ENCODE measurements around the gene POLA1.

GRCh38 chrX:24996096-24996709, 302.5 kb downstream of the POLA1 start:
- TF ChIP-seq, protein P1, sequence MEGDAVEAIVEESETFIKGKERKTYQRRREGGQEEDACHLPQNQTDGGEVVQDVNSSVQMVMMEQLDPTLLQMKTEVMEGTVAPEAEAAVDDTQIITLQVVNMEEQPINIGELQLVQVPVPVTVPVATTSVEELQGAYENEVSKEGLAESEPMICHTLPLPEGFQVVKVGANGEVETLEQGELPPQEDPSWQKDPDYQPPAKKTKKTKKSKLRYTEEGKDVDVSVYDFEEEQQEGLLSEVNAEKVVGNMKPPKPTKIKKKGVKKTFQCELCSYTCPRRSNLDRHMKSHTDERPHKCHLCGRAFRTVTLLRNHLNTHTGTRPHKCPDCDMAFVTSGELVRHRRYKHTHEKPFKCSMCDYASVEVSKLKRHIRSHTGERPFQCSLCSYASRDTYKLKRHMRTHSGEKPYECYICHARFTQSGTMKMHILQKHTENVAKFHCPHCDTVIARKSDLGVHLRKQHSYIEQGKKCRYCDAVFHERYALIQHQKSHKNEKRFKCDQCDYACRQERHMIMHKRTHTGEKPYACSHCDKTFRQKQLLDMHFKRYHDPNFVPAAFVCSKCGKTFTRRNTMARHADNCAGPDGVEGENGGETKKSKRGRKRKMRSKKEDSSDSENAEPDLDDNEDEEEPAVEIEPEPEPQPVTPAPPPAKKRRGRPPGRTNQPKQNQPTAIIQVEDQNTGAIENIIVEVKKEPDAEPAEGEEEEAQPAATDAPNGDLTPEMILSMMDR (IDR thresholded peaks at IDR 0.05; ENCODE audit: insufficient read depth, low read length): no peak
- no peak for TF ChIP-seq POLR2AphosphoS5 (IDR thresholded peaks at IDR 0.05; ENCODE audit: low read depth)

All from HL-60 (cell line).